Prostate gland (tissue), 2 donors: ENCODE results near the gene RIMBP2.

Source experiments
- POLR2AphosphoS5 ChIP-seq: sonication (generic); formaldehyde crosslinking; IDR thresholded peaks from one replicate; pipeline ENCODE4 v1.6.1; 2017; ENCODE audit warnings: antibody characterized with exemption
- TF ChIP-seq, protein P1 (sequence below), 4 experiments: fragments of 200-600 bp in 2 of 4; fragments of 450-650 bp in 2 of 4; sonication (generic) in 2 of 4; IDR thresholded peaks; 1 replicate in 3 of 4; 2 replicates in 1 of 4; pipeline ENCODE4 v1.5.1; 2016 to 2019; ENCODE audit warnings: antibody characterized with exemption in 4 of 4, mild to moderate bottlenecking in 2 of 4, moderate library complexity in 2 of 4

DNA sequence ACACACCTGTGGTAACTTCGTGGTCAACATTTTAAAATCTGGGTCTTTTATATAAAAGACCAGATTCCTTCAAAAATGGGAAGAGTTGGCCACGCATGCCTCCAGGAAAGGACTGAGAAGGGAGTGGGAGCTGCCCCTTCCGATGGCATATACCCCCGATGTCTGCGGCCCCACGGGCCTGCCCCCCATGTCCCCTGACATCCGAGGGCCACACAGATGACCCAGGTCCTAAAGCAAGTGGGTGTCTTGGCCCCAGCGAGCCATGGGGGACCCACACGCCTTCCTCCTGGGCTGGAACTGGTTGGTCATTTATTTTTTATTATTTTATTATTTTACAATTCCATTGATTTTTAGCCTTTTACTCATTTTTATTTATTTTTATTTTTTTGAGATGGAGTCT lies 235.9 kb downstream of the RIMBP2 start:
- no peak for TF ChIP-seq POLR2AphosphoS5
- TF ChIP-seq, protein P1, sequence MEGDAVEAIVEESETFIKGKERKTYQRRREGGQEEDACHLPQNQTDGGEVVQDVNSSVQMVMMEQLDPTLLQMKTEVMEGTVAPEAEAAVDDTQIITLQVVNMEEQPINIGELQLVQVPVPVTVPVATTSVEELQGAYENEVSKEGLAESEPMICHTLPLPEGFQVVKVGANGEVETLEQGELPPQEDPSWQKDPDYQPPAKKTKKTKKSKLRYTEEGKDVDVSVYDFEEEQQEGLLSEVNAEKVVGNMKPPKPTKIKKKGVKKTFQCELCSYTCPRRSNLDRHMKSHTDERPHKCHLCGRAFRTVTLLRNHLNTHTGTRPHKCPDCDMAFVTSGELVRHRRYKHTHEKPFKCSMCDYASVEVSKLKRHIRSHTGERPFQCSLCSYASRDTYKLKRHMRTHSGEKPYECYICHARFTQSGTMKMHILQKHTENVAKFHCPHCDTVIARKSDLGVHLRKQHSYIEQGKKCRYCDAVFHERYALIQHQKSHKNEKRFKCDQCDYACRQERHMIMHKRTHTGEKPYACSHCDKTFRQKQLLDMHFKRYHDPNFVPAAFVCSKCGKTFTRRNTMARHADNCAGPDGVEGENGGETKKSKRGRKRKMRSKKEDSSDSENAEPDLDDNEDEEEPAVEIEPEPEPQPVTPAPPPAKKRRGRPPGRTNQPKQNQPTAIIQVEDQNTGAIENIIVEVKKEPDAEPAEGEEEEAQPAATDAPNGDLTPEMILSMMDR (IDR thresholded peaks at IDR 0.05): no peak
